A549 (cell line): ENCODE measurements around the gene PTPRN2. TPM values are rescaled to one million over a fixed set of nuclear protein-coding genes. Genes with fewer than 3 reads are reported as not detected.

Experiments used
- ATAC-seq, 2 experiments: fragments of 200-7000 bp in 1 of 2; fragments of >200 bp in 1 of 2; cut with Nextera tagmentation in 1 of 2; cut with Tn5 transposase in 1 of 2; 3 replicates each; pipeline versions ENCODE4 v1.8.0 to v1.9.1; 2018 to 2020; ENCODE audit warnings: mild to moderate bottlenecking in 1 of 2, moderate library complexity in 1 of 2
- CTCF ChIA-PET: fragments of 300-600 bp; sonication (Branson Sonifier 250); formaldehyde crosslinking; extraction: SDS; loops from one replicate; lab custom pipeline; 2021; ENCODE audit warnings: antibody characterized with exemption, inconsistent platforms; lab: Yijun Ruan, JAX
- POLR2A ChIA-PET: fragments of 350-600 bp; formaldehyde crosslinking; extraction: SDS; loops from one replicate; lab custom pipeline; 2021; ENCODE audit warnings: antibody characterized with exemption, inconsistent platforms; lab: Yijun Ruan, JAX
- DNase-seq, 2 experiments: peaks; one replicate each; pipeline versions ENCODE4 v3.0.0 to v3.0.0-alpha.2; 2011 to 2016; ENCODE audit warnings: low read depth in 1 of 2, low spot score in 1 of 2
- FAIRE-seq: peaks from 2 replicates; lab custom pipeline; 2011; peaks lifted over from hg19 to GRCh38; lab: Jason Lieb, UNC
- H3K27ac ChIP-seq, 2 experiments: fragments of >200 bp; sonication (Bioruptor Twin); formaldehyde crosslinking; 3 replicates each; pipeline ENCODE4 v1.5.1; 2016 to 2017
- H3K4me1 ChIP-seq: fragments of >200 bp; sonication (Bioruptor Twin); formaldehyde crosslinking; 3 replicates; pipeline ENCODE4 v1.6.1; 2016
- H3K4me2 ChIP-seq: fragments of >200 bp; sonication (Bioruptor Twin); formaldehyde crosslinking; 3 replicates; pipeline ENCODE4 v1.6.1; 2016
- H3K4me3 ChIP-seq: fragments of >200 bp; sonication (Bioruptor Twin); formaldehyde crosslinking; 3 replicates; pipeline ENCODE4 v1.5.1; 2016
- H3K9me3 ChIP-seq: fragments of >200 bp; sonication (Bioruptor Twin); formaldehyde crosslinking; 3 replicates; pipeline ENCODE4 v1.6.1; 2016
- CBX2 ChIP-seq: fragments of 200-600 bp; sonication (generic); IDR thresholded peaks from 2 replicates; pipeline ENCODE4 v1.6.1; 2016; ENCODE audit warnings: low read depth, mild to moderate bottlenecking, borderline replicate concordance
- CBX8 ChIP-seq: fragments of 200-600 bp; sonication (generic); IDR thresholded peaks from 2 replicates; pipeline ENCODE4 v1.6.1; 2016
- CEBPB ChIP-seq, 2 experiments: fragments of >200 bp in 1 of 2; sonication (Bioruptor Twin) in 1 of 2; formaldehyde crosslinking in 1 of 2; IDR thresholded peaks; 2 replicates each; pipeline ENCODE4 v1.6.1; 2012 to 2016
- CHD4 ChIP-seq: fragments of 200-600 bp; sonication (generic); IDR thresholded peaks from 2 replicates; pipeline ENCODE4 v1.6.1; 2016; ENCODE audit warnings: antibody characterized with exemption, mild to moderate bottlenecking, borderline replicate concordance
- EHF ChIP-seq: fragments of 250-450 bp; sonication (Bioruptor Pico); IDR thresholded peaks from 2 replicates; pipeline ENCODE4 v1.5.0; 2020; ENCODE audit warnings: mild to moderate bottlenecking
- EP300 ChIP-seq, 2 experiments: fragments of >200 bp; sonication (Bioruptor Twin); formaldehyde crosslinking; IDR thresholded peaks; 2 replicates in 1 of 2; 3 replicates in 1 of 2; pipeline ENCODE4 v1.6.1; 2016 to 2017
- FOSB ChIP-seq: fragments of 250-450 bp; sonication (Bioruptor Pico); IDR thresholded peaks from 2 replicates; pipeline ENCODE4 v1.5.0; 2020; ENCODE audit warnings: mild to moderate bottlenecking, moderate library complexity
- FOSL2 ChIP-seq, 2 experiments: fragments of 450-650 bp in 1 of 2; fragments of >200 bp in 1 of 2; sonication (Bioruptor Twin) in 1 of 2; formaldehyde crosslinking; IDR thresholded peaks; 2 replicates each; pipeline versions ENCODE4 v1.5.0 to v1.6.1; 2016 to 2020; ENCODE audit warnings: mild to moderate bottlenecking in 1 of 2, moderate library complexity in 1 of 2
- HOXB13 ChIP-seq: fragments of 250-450 bp; sonication (Bioruptor Pico); IDR thresholded peaks from 2 replicates; pipeline ENCODE4 v1.5.0; 2020; ENCODE audit warnings: low read depth, mild to moderate bottlenecking, moderate library complexity
- JUN ChIP-seq, 2 experiments: fragments of >200 bp; sonication (Bioruptor Twin); formaldehyde crosslinking; IDR thresholded peaks; 2 replicates in 1 of 2; 3 replicates in 1 of 2; pipeline ENCODE4 v1.6.1; 2016 to 2017
- KDM1A ChIP-seq: fragments of 200-600 bp; sonication (generic); IDR thresholded peaks from 2 replicates; pipeline ENCODE4 v1.6.1; 2016; ENCODE audit warnings: low read depth, mild to moderate bottlenecking
- MAFK ChIP-seq: fragments of 450-650 bp; IDR thresholded peaks from 2 replicates; pipeline ENCODE4 v1.6.1; 2014; ENCODE audit not compliant: partially characterized antibody
- MAZ ChIP-seq: fragments of 150-350 bp; IDR thresholded peaks from 2 replicates; pipeline ENCODE4 v1.6.1; 2014; ENCODE audit warnings: antibody characterized with exemption, low read depth, low read length, borderline replicate concordance
- MYC ChIP-seq: IDR thresholded peaks from 2 replicates; pipeline ENCODE4 v1.6.1; 2012; ENCODE audit warnings: mild to moderate bottlenecking, inconsistent platforms, low read length, improper control_type of control experiment, borderline replicate concordance
- NFE2L2 ChIP-seq: fragments of 150-350 bp; conservative IDR thresholded peaks from 2 replicates; pipeline ENCODE4 v1.6.1; 2014; ENCODE audit warnings: low read length
- NPAS2 ChIP-seq: fragments of 250-450 bp; sonication (Bioruptor Pico); IDR thresholded peaks from 2 replicates; pipeline ENCODE4 v1.8.0; 2022; ENCODE audit warnings: mild to moderate bottlenecking, moderate library complexity, borderline replicate concordance
- NR3C1 ChIP-seq: fragments of >200 bp; sonication (Bioruptor Twin); formaldehyde crosslinking; IDR thresholded peaks from 3 replicates; pipeline ENCODE4 v1.6.1; 2017
- PHF8 ChIP-seq: fragments of 200-600 bp; sonication (generic); IDR thresholded peaks from 2 replicates; pipeline ENCODE4 v1.6.1; 2016; ENCODE audit warnings: low read depth, mild to moderate bottlenecking, antibody characterized with exemption, moderate library complexity, borderline replicate concordance
- RCOR1 ChIP-seq: fragments of 150-350 bp; IDR thresholded peaks from 2 replicates; pipeline ENCODE4 v1.6.1; 2014; ENCODE audit warnings: antibody characterized with exemption, low read length, low read depth
- RNF2 ChIP-seq: fragments of 200-600 bp; sonication (generic); IDR thresholded peaks from 2 replicates; pipeline ENCODE4 v1.6.1; 2016; ENCODE audit warnings: low read depth, mild to moderate bottlenecking, antibody characterized with exemption, moderate library complexity, borderline replicate concordance
- SREBF2 ChIP-seq: fragments of 450-650 bp; IDR thresholded peaks from 2 replicates; pipeline ENCODE4 v1.6.1; 2014; ENCODE audit warnings: mild to moderate bottlenecking, moderate library complexity
- TP53 ChIP-seq: fragments of 250-450 bp; sonication (Bioruptor Pico); IDR thresholded peaks from 2 replicates; pipeline ENCODE4 v1.5.0; 2021; ENCODE audit warnings: mild to moderate bottlenecking, moderate library complexity
- ZC3H11A ChIP-seq: fragments of 450-650 bp; IDR thresholded peaks from 2 replicates; pipeline ENCODE4 v1.6.1; 2014; ENCODE audit warnings: antibody characterized with exemption, mild to moderate bottlenecking
- ZFP36 ChIP-seq: fragments of 450-650 bp; IDR thresholded peaks from 2 replicates; pipeline ENCODE4 v1.6.1; 2014; ENCODE audit warnings: borderline replicate concordance; ENCODE audit not compliant: partially characterized antibody
- WGBS: methylation state at CpG from one replicate; pipeline ENCODE4 v1.1.6; 2017; ENCODE audit errors: missing lambda C conversion rate; 5-methylcytosine and 5-hydroxymethylcytosine counted together
- polyA plus RNA-seq, 4 experiments: library from polyadenylated mRNA; depleted of rRNA in 3 of 4; stranded (reverse); fragments of >200 nt; fragmentation: RNase III in 1 of 4; extraction: RNeasy Plus Mini Kit Qiagen cat#74134 plus additional on column Dnase treatment in 1 of 4; gene quantifications; 2 replicates in 3 of 4; 3 replicates in 1 of 4; pipeline ENCODE4 v1.2.3, GENCODE V29; 2011 to 2017
- TF ChIP-seq, protein P1 (sequence below): fragments of 450-650 bp; IDR thresholded peaks from 2 replicates; pipeline ENCODE4 v1.6.1; 2014; ENCODE audit warnings: antibody characterized with exemption
- TF ChIP-seq, protein P2 (sequence below): fragments of >200 bp; sonication (Bioruptor Twin); formaldehyde crosslinking; IDR thresholded peaks from 2 replicates; pipeline ENCODE4 v1.6.1; 2016
- TF ChIP-seq, protein P3 (sequence below): fragments of 250-450 bp; sonication (Bioruptor Pico); IDR thresholded peaks from 2 replicates; pipeline ENCODE4 v1.5.0; 2020; ENCODE audit warnings: low read depth, mild to moderate bottlenecking, moderate library complexity
- TF ChIP-seq, protein P4 (sequence below): fragments of >200 bp; sonication (Bioruptor Twin); formaldehyde crosslinking; IDR thresholded peaks from 3 replicates; pipeline ENCODE4 v1.5.1; 2016

PTPRN2 gene
- polyA plus RNA-seq, 2 of the 4 experiments (the other 2 are of a cell fraction): 0.41 to 1.2 TPM

DNA sequence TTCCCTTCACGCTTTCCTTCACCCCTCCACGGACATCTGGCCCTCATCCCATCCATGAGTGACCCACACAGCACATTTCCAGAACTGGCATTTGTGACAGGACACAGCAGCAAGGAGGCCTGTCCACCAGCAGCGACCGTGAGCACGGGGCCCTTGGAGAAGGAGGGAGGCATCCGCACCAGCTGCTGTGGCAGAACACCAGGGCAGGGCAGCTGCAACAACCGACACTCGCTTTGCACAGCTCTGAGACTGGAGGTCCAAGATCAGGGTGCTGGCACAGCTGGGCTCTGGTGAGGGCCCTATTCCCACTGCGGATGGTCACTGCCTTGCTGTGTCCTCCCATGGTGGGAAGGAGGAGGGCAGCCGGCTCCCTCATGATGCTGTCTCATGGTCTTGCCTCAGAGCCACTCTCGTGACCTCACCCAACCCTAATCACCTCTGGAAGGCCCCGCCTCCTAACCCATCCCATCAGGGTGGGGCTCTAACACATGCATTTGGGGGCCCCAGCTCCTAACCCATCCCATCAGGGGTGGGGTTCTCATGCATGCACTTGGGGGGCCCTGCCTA, 36.7 kb downstream of the PTPRN2 start:
- 62% methylated on average over 8 of the region's 12 CpGs for WGBS
- no peak for DNase-seq
- no peak for ATAC-seq
- no peak overlapping the region for H3K27ac ChIP-seq
- no peak for TF ChIP-seq RNF2
- TF ChIP-seq HOXB13 (CRISPR knock-in tag): no peak
- TF ChIP-seq JUN (IDR thresholded peaks at IDR 0.05): no peak
- TF ChIP-seq, protein P1, sequence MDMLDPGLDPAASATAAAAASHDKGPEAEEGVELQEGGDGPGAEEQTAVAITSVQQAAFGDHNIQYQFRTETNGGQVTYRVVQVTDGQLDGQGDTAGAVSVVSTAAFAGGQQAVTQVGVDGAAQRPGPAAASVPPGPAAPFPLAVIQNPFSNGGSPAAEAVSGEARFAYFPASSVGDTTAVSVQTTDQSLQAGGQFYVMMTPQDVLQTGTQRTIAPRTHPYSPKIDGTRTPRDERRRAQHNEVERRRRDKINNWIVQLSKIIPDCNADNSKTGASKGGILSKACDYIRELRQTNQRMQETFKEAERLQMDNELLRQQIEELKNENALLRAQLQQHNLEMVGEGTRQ: no peak
- no peak overlapping the region for H3K4me2 ChIP-seq
- H3K4me1 ChIP-seq: no peaks in the 10 kb centered on the region
- ChIA-PET POLR2A (no interaction called here), CTCF (no interaction called here)
- FAIRE-seq: no peak
- H3K4me3 ChIP-seq: no peak overlapping the region
- no peaks in the 10 kb centered on the region for H3K9me3 ChIP-seq

DNA sequence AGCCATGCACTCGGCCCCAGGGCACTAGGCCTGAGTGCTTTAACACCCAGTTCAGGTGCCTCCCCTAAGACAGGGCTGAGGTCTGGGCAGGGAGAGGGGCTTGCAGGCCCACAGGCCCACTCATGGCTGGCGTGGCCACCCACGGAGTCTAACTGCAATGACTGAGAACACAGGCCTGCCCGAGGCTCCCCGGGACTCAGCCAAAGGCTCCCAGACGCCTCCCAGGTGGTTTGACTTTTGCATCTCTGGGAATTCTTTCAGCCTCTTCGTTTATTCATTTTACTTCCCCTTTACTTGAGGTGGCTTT, 37.3 kb downstream of the PTPRN2 start:
- no peaks in the 10 kb centered on the region for H3K9me3 ChIP-seq
- ChIA-PET CTCF (no interaction called here), POLR2A (no interaction called here)
- FAIRE-seq: no peak
- H3K27ac ChIP-seq: no peak overlapping the region
- ATAC-seq: no peak
- H3K4me1 ChIP-seq: no peaks in the 10 kb centered on the region
- no peak overlapping the region for H3K4me2 ChIP-seq
- WGBS: 41% methylated on average over 6 of the region's 7 CpGs
- H3K4me3 ChIP-seq: no peak overlapping the region
- no peak for DNase-seq
- no peak for TF ChIP-seq CEBPB (IDR thresholded peaks at IDR 0.05)
- TF ChIP-seq, protein P2, sequence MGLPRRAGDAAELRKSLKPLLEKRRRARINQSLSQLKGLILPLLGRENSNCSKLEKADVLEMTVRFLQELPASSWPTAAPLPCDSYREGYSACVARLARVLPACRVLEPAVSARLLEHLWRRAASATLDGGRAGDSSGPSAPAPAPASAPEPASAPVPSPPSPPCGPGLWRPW: no peak
- TF ChIP-seq, protein P3, sequence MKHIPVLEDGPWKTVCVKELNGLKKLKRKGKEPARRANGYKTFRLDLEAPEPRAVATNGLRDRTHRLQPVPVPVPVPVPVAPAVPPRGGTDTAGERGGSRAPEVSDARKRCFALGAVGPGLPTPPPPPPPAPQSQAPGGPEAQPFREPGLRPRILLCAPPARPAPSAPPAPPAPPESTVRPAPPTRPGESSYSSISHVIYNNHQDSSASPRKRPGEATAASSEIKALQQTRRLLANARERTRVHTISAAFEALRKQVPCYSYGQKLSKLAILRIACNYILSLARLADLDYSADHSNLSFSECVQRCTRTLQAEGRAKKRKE (CRISPR knock-in tag): no peak
- TF ChIP-seq NFE2L2: no peak
- TF ChIP-seq CBX2: no peak
- no peak for TF ChIP-seq MAFK
- TF ChIP-seq, protein P4, sequence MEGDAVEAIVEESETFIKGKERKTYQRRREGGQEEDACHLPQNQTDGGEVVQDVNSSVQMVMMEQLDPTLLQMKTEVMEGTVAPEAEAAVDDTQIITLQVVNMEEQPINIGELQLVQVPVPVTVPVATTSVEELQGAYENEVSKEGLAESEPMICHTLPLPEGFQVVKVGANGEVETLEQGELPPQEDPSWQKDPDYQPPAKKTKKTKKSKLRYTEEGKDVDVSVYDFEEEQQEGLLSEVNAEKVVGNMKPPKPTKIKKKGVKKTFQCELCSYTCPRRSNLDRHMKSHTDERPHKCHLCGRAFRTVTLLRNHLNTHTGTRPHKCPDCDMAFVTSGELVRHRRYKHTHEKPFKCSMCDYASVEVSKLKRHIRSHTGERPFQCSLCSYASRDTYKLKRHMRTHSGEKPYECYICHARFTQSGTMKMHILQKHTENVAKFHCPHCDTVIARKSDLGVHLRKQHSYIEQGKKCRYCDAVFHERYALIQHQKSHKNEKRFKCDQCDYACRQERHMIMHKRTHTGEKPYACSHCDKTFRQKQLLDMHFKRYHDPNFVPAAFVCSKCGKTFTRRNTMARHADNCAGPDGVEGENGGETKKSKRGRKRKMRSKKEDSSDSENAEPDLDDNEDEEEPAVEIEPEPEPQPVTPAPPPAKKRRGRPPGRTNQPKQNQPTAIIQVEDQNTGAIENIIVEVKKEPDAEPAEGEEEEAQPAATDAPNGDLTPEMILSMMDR: no peak
- no peak for TF ChIP-seq CBX8
- no peak for TF ChIP-seq EP300 (IDR thresholded peaks at IDR 0.05)
- no peak for TF ChIP-seq PHF8
- no peak for TF ChIP-seq CHD4

DNA sequence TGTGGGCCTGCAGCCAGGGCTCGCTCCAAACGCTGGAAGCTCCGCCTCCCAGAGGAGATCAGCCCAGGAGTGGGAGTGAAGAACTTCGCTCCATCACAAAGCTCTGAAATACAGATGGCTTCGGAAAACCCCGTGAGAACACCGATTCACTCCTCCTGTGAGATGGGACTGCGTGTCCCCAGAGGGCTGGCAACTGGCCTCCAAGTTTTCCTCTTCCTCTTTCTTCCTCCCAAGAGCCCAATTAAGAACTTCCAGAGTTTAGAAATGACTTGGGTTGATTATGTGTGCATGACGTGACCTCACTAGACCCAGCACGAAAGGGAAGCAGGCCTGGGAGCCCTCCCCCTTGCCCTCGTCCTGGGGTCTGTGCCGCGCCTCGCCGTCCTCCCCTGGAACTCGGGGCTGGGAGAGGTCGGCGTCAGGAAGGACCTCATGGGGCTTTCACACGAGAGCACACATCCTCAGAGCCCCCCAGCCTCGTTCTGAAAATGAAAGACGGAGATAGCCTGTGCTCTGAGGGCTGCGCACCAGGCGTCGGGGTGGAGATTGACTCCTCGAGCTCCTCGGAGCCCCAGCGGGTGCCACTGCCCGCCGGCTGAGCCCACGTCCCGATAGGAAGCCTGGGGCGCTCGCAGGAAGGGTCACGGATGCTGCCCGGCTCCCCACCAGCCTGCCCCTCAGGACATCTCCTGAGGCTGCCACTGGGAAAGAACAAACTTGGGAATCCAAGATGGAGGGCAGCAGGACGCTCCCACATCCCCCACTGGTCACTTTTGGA, 37.8 kb downstream of the PTPRN2 start:
- no peak for FAIRE-seq
- Histone ChIP-seq H3K27ac (no peak overlapping the region), H3K4me2 (no peak overlapping the region)
- POLR2A ChIA-PET: no interaction called here
- TF ChIP-seq TP53 (CRISPR knock-in tag) (no peak), EHF (CRISPR knock-in tag) (no peak), NR3C1 (no peak), ZFP36 (no peak), FOSB (CRISPR knock-in tag) (no peak), FOSL2 (IDR thresholded peaks at IDR 0.05) (no peak), FOSL2 (CRISPR knock-in tag; IDR thresholded peaks at IDR 0.05) (no peak), RCOR1 (no peak), CBX8 (no peak), NPAS2 (CRISPR knock-in tag) (no peak), MYC (no peak), KDM1A (no peak), MAZ (no peak), CEBPB (IDR thresholded peaks at IDR 0.05) (no peak), ZC3H11A (no peak), SREBF2 (no peak)
- TF ChIP-seq, protein P3 (CRISPR knock-in tag): no peak
- TF ChIP-seq, all 56 proteins: peak for 0
- H3K4me3 ChIP-seq: no peak overlapping the region
- DNase-seq: no peak
- 67% methylated on average over 28 of the region's 36 CpGs for WGBS
- CTCF ChIA-PET: no interaction called here
- no peak for ATAC-seq
- H3K4me1 ChIP-seq: no peaks in the 10 kb centered on the region
- H3K9me3 ChIP-seq: no peaks in the 10 kb centered on the region
